Thymus (tissue), 11 donors: ENCODE results near the gene LDAF1. TPM values are rescaled to one million over a fixed set of nuclear protein-coding genes. Genes with fewer than 3 reads are reported as not detected.

Experiments used
- DNase-seq, 9 donors: peaks; one replicate each; pipeline ENCODE4 v3.0.0-alpha.2; 2013; ENCODE audit warnings: low spot score in 9 of 9, low read depth in 6 of 9, missing footprints in 1 of 9
- H3K27ac ChIP-seq, 2 donors: one replicate each; pipeline ENCODE4 v1.5.1; 2013; ENCODE audit warnings: control low read depth in 1 of 2, low read depth in 1 of 2, low read length in 1 of 2, mild to moderate bottlenecking in 1 of 2, moderate library complexity in 1 of 2
- H3K27me3 ChIP-seq, 2 donors: one replicate each; pipeline ENCODE4 v1.5.1; 2013; ENCODE audit warnings: low read length in 1 of 2; ENCODE audit not compliant: control insufficient read depth in 2 of 2, insufficient read depth in 1 of 2
- H3K36me3 ChIP-seq, 2 donors: one replicate each; pipeline ENCODE4 v1.5.1; 2013; ENCODE audit warnings: low read length in 1 of 2, mild to moderate bottlenecking in 1 of 2, moderate library complexity in 1 of 2; ENCODE audit not compliant: control insufficient read depth in 2 of 2, insufficient read depth in 2 of 2
- H3K4me1 ChIP-seq, 2 donors: one replicate each; pipeline ENCODE4 v1.5.1; 2013; ENCODE audit warnings: low read length in 2 of 2; ENCODE audit not compliant: control insufficient read depth in 2 of 2, insufficient read depth in 2 of 2
- H3K4me3 ChIP-seq, 2 donors: one replicate each; pipeline ENCODE4 v1.5.1; 2013; ENCODE audit warnings: low read length in 2 of 2, control low read depth in 1 of 2, mild to moderate bottlenecking in 1 of 2
- H3K9me3 ChIP-seq, 2 donors: one replicate each; pipeline ENCODE4 v1.5.1; 2013; ENCODE audit warnings: low read length in 1 of 2, mild to moderate bottlenecking in 1 of 2; ENCODE audit not compliant: control insufficient read depth in 2 of 2, insufficient read depth in 1 of 2
- WGBS: extraction: QIAGEN DNeasy Blood & Tissue Kit; methylation state at CpG from one replicate; pipeline ENCODE4 v1.1.7; 2013; 5-methylcytosine and 5-hydroxymethylcytosine counted together
- polyA plus RNA-seq: library from polyadenylated mRNA; stranded (reverse); fragments of 200-250 nt; gene quantifications from one replicate; pipeline ENCODE4 v1.2.3, GENCODE V29; 2013
- total RNA-seq: library from RNA; stranded (reverse); fragments of 120-200 nt; gene quantifications from one replicate; pipeline ENCODE4 v1.2.4, GENCODE V29; 2013
- donor health status: healthy.

The LDAF1 gene
- total and polyA plus RNA-seq, 2 donors, result 9.7 to 18.8 TPM

GRCh38 chr16:21157632-21158031 is 842 bp upstream of the LDAF1 start:
- H3K4me1 ChIP-seq, result peaks cover 13 to 14% of the 10 kb centered on the region in 2 donors
- DNase-seq, result no peak
- 86% methylated on average over 5 of the region's 5 CpGs for WGBS
- H3K9me3 ChIP-seq, result peaks cover 0 to 3% of the 10 kb centered on the region in 2 donors
- peaks cover 0 to 4% of the 10 kb centered on the region in 2 donors for H3K36me3 ChIP-seq
- H3K4me3 ChIP-seq, result no peak overlapping the region
- H3K27me3 ChIP-seq, result no peaks in the 10 kb centered on the region
- H3K27ac ChIP-seq, result no peak overlapping the region

- 7% methylated on average over 27 of the region's 27 CpGs for WGBS
- peak in 4 of 9 donors; percentile 24 to 57 (median 34) for DNase-seq
- Histone ChIP-seq H3K27ac (no peak overlapping the region), H3K4me3 (peak overlapping the region; percentile 75 to 82), H3K4me1 (peaks cover 13 to 14% of the 10 kb centered on the region in 2 donors), H3K9me3 (peaks cover 0 to 3% of the 10 kb centered on the region in 2 donors), H3K36me3 (peaks cover 4 to 6% of the 10 kb centered on the region in 2 donors), H3K27me3 (no peaks in the 10 kb centered on the region)
These were observed 942 bp downstream of the LDAF1 start for GRCh38 chr16:21159281-21159951.

GRCh38 chr16:21160276-21160675 is 1.8 kb downstream of the LDAF1 start:
- Histone ChIP-seq H3K9me3 (peaks cover 0 to 3% of the 10 kb centered on the region in 2 donors), H3K27me3 (no peaks in the 10 kb centered on the region), H3K4me1 (peaks cover 13 to 14% of the 10 kb centered on the region in 2 donors), H3K36me3 (peaks cover 4 to 7% of the 10 kb centered on the region in 2 donors), H3K4me3 (no peak overlapping the region), H3K27ac (no peak overlapping the region)
- no peak for DNase-seq
- 94% methylated on average over 1 of the region's 1 CpG for WGBS

- peaks cover 0 to 3% of the 10 kb centered on the region in 2 donors for H3K9me3 ChIP-seq
- 96% methylated on average over 2 of the region's 2 CpGs for WGBS
- no peak overlapping the region for H3K4me3 ChIP-seq
- peaks cover 13 to 14% of the 10 kb centered on the region in 2 donors for H3K4me1 ChIP-seq
- DNase-seq, result no peak
- no peak overlapping the region for H3K27ac ChIP-seq
- H3K36me3 ChIP-seq, result peaks cover 4 to 7% of the 10 kb centered on the region in 2 donors
- H3K27me3 ChIP-seq, result no peaks in the 10 kb centered on the region
These were observed 2.7 kb downstream of the LDAF1 start for GRCh38 chr16:21161211-21161610.

GRCh38 chr16:21162661-21163151 is 4.2 kb downstream of the LDAF1 start:
- no peak overlapping the region for H3K27ac ChIP-seq
- H3K36me3 ChIP-seq, result peaks cover 7 to 16% of the 10 kb centered on the region in 2 donors
- H3K27me3 ChIP-seq, result no peaks in the 10 kb centered on the region
- no peak overlapping the region for H3K4me3 ChIP-seq
- WGBS, result 94% methylated on average over 7 of the region's 7 CpGs
- peaks cover 0 to 3% of the 10 kb centered on the region in 2 donors for H3K9me3 ChIP-seq
- no peak for DNase-seq
- H3K4me1 ChIP-seq, result peaks cover 12 to 14% of the 10 kb centered on the region in 2 donors

GRCh38 chr16:21163576-21163975 is 5.1 kb downstream of the LDAF1 start:
- H3K4me1 ChIP-seq, result peaks cover 5 to 8% of the 10 kb centered on the region in 2 donors
- H3K4me3 ChIP-seq, result no peak overlapping the region
- H3K27me3 ChIP-seq, result no peaks in the 10 kb centered on the region
- H3K27ac ChIP-seq, result no peak overlapping the region
- peaks cover 7 to 16% of the 10 kb centered on the region in 2 donors for H3K36me3 ChIP-seq
- H3K9me3 ChIP-seq, result peaks cover 0 to 3% of the 10 kb centered on the region in 2 donors
- DNase-seq, result no peak
- 97% methylated on average over 4 of the region's 4 CpGs for WGBS

GRCh38 chr16:21164521-21165168 is 6.2 kb downstream of the LDAF1 start:
- H3K36me3 ChIP-seq, result peaks cover 7 to 16% of the 10 kb centered on the region in 2 donors
- 99% methylated on average over 7 of the region's 7 CpGs for WGBS

GRCh38 chr16:21166561-21166961 is 8.1 kb downstream of the LDAF1 start:
- H3K36me3 ChIP-seq, result peaks cover 3 to 27% of the 10 kb centered on the region in 2 donors
- 98% methylated on average over 9 of the region's 9 CpGs for WGBS
- no peak for DNase-seq

More at GRCh38 chr16:21164521-21165168, 6.2 kb downstream of the LDAF1 start:
- peaks cover 0 to under 1% of the 10 kb centered on the region in 2 donors for H3K9me3 ChIP-seq
- H3K27me3 ChIP-seq, result no peaks in the 10 kb centered on the region
- peaks cover 0 to 2% of the 10 kb centered on the region in 2 donors for H3K4me1 ChIP-seq
- no peak overlapping the region for H3K4me3 ChIP-seq
- no peak overlapping the region for H3K27ac ChIP-seq
- no peak for DNase-seq

GRCh38 chr16:21167360-21167759 is 8.9 kb downstream of the LDAF1 start:
- Histone ChIP-seq H3K9me3 (no peaks in the 10 kb centered on the region), H3K27me3 (no peaks in the 10 kb centered on the region), H3K4me3 (no peak overlapping the region), H3K27ac (no peak overlapping the region), H3K4me1 (no peaks in the 10 kb centered on the region), H3K36me3 (peaks cover 3 to 30% of the 10 kb centered on the region in 2 donors)
- DNase-seq, result no peak
- WGBS, result 98% methylated on average over 9 of the region's 9 CpGs

More at GRCh38 chr16:21166561-21166961, 8.1 kb downstream of the LDAF1 start:
- H3K27ac ChIP-seq, result no peak overlapping the region
- no peaks in the 10 kb centered on the region for H3K9me3 ChIP-seq
- no peaks in the 10 kb centered on the region for H3K4me1 ChIP-seq
- no peaks in the 10 kb centered on the region for H3K27me3 ChIP-seq
- H3K4me3 ChIP-seq, result no peak overlapping the region
